ENCODE data around the gene DDX49. TPM values are rescaled to one million over a fixed set of nuclear protein-coding genes. Genes with fewer than 3 reads are reported as not detected.

The DDX49 gene
- total and polyA plus RNA-seq, 9 of the 15 experiments (the other 6 are each of a cell fraction or from before 2014, with no cell fraction given) = 1.1 to 113 (median 45.7) TPM

GRCh38 chr19:18940769-18941627, 21.5 kb downstream of the DDX49 start, which contains the start of gene HOMER3 (continued):
- TF ChIP-seq REST (IDR thresholded peaks at IDR 0.05; ENCODE audit: borderline replicate concordance) (no peak), REST (CRISPR knock-in tag; IDR thresholded peaks at IDR 0.05; ENCODE audit: low read depth) (0 out of 2 replicates have a peak, but pooled peaks have one; percentile 29), HMG20B (CRISPR knock-in tag; IDR thresholded peaks at IDR 0.05) (no peak), ZNF740 (CRISPR knock-in tag; IDR thresholded peaks at IDR 0.05) (no peak), ZNF740 (tag; IDR thresholded peaks at IDR 0.05) (peak in 1 of 2 experiments; percentile 48; a peak in 1 of 4 replicates), CXXC5 (CRISPR knock-in tag; IDR thresholded peaks at IDR 0.05) (peak; percentile 73), TARDBP (IDR thresholded peaks at IDR 0.05) (no peak), CTCFL (IDR thresholded peaks at IDR 0.05; ENCODE audit: borderline replicate concordance, insufficient read depth, low read depth, low read length, poor library complexity, severe bottlenecking) (peak; percentile 59), NUFIP1 (IDR thresholded peaks at IDR 0.05; ENCODE audit: partially characterized antibody) (no peak), RBM14 (IDR thresholded peaks at IDR 0.05; ENCODE audit: borderline replicate concordance, insufficient read depth, low read depth, low read length) (no peak), NRF1 (conservative IDR thresholded peaks at IDR 0.05 in 1 of 2, IDR thresholded peaks at IDR 0.05 in 1 of 2) (no peak; a peak in 1 of 4 replicates), ZNF280B (CRISPR knock-in tag; IDR thresholded peaks at IDR 0.05) (no peak), CBFA2T3 (IDR thresholded peaks at IDR 0.05) (no peak), HMGN3 (IDR thresholded peaks at IDR 0.05; ENCODE audit: borderline replicate concordance, extremely low read depth, insufficient read length, low read depth, low read length) (peak; percentile 38)

Data from K562 (cell line).